ENCODE data around the gene ZNF90.
A peak's percentile ranks its signal among the peaks of the same experiment; 100 is the strongest.
"Not testable (repeated sequence)": the region's sequence is repeated elsewhere in the genome, so short reads cannot be mapped to it uniquely, and the experiment has no call there.

Gene ZNF90

DNA sequence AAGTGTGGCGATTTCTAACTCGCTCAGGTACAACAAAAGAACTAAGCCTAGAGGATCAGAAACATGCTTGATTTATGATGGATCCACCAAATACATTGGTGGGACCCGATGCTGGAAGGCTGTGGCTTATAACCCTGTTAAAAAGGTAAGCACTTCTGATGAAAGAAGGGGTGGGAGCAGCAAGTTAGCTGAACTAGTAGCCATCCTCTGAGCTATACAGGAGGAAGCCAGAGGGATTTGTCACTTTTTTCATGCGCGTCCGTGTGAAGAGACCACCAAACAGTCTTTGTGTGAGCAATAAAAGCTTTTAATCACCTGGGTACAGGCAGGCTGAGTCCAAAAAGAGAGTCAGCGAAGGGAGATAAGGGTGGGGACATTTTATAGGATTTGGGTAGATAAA is 9.2 kb upstream of the ZNF90 start:
- H3K36me3 ChIP-seq (ENCODE audit: control insufficient read depth, insufficient read depth, low read length); H3K27ac ChIP-seq (ENCODE audit: low read depth, low read length); H3K4me3 ChIP-seq (ENCODE audit: low read length); H3K4me1 ChIP-seq (ENCODE audit: control insufficient read depth, insufficient read depth, low read length); H3K9ac ChIP-seq (ENCODE audit: low read length); H3K27me3 ChIP-seq (ENCODE audit: control insufficient read depth, insufficient read depth, low read length): not testable (repeated sequence)

- H3K27me3 ChIP-seq (ENCODE audit: control insufficient read depth, insufficient read depth, low read length): no peaks in the 10 kb centered on the region
- H3K36me3 ChIP-seq (ENCODE audit: control insufficient read depth, insufficient read depth, low read length): no peaks in the 10 kb centered on the region
- no peaks in the 10 kb centered on the region for H3K4me1 ChIP-seq (ENCODE audit: control insufficient read depth, insufficient read depth, low read length)
- no peak overlapping the region for H3K9ac ChIP-seq (ENCODE audit: low read length)
- H3K4me3 ChIP-seq (ENCODE audit: low read length): no peak overlapping the region
- no peak overlapping the region for H3K27ac ChIP-seq (ENCODE audit: low read depth, low read length)
Measured at GRCh38 chr19:20070691-20071090, 7.1 kb upstream of the ZNF90 start.

DNA sequence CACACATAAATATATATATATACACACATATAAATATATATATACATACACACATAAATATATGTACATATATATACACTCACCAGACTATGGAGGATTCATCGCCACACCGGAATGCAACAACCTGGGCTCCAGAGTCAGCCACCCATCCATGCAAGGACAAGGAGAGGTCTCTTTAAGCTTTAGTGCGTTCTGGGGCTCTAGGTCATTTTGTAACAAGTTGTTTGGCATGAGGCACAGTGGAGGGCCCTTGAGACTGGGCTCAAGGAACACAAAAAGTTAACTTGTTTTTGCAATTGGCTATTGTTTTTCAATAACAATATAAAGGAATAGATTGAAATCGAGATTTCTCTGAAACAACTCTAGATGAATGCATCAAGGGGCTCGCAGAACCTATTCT is 4.9 kb upstream of the ZNF90 start:
- Histone ChIP-seq H3K27me3 (ENCODE audit: control insufficient read depth, insufficient read depth, low read length) (no peaks in the 10 kb centered on the region), H3K36me3 (ENCODE audit: control insufficient read depth, insufficient read depth, low read length) (no peaks in the 10 kb centered on the region), H3K4me3 (ENCODE audit: low read length) (no peak overlapping the region), H3K4me1 (ENCODE audit: control insufficient read depth, insufficient read depth, low read length) (no peaks in the 10 kb centered on the region), H3K27ac (ENCODE audit: low read depth, low read length) (no peak overlapping the region), H3K9ac (ENCODE audit: low read length) (no peak overlapping the region)

- Histone ChIP-seq H3K4me3 (ENCODE audit: low read length) (peak overlapping the region; percentile 90), H3K9ac (ENCODE audit: low read length) (peak overlapping the region; percentile 49), H3K4me1 (ENCODE audit: control insufficient read depth, insufficient read depth, low read length) (no peaks in the 10 kb centered on the region), H3K36me3 (ENCODE audit: control insufficient read depth, insufficient read depth, low read length) (no peaks in the 10 kb centered on the region), H3K27ac (ENCODE audit: low read depth, low read length) (no peak overlapping the region), H3K27me3 (ENCODE audit: control insufficient read depth, insufficient read depth, low read length) (no peaks in the 10 kb centered on the region)
Measured at GRCh38 chr19:20078581-20079031, 806 bp downstream of the ZNF90 start.

DNA sequence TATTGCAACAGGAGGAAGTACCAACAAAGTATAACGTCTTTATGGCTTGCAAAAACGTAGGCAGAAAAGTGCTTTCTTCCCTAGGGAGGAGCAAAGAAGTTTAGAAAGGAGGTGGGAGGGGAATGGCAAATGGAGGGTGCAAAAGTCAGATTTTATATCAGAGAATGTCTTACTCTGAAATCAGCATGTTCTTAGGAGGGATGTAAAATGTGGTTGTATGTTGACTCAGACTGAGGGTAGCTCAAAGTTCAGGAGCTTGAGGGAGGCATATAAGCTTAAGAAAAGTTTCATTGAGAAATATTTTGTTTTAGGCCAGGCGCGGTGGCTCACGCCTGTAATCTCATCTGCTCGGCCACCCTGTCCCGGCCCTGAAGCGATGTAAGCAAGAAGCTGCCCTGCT is 1.7 kb downstream of the ZNF90 start:
- no peak overlapping the region for H3K27ac ChIP-seq (ENCODE audit: low read depth, low read length)
- no peaks in the 10 kb centered on the region for H3K36me3 ChIP-seq (ENCODE audit: control insufficient read depth, insufficient read depth, low read length)
- no peak overlapping the region for H3K9ac ChIP-seq (ENCODE audit: low read length)
- H3K4me3 ChIP-seq (ENCODE audit: low read length): no peak overlapping the region
- H3K4me1 ChIP-seq (ENCODE audit: control insufficient read depth, insufficient read depth, low read length): no peaks in the 10 kb centered on the region
- H3K27me3 ChIP-seq (ENCODE audit: control insufficient read depth, insufficient read depth, low read length): no peaks in the 10 kb centered on the region

- H3K27me3 ChIP-seq (ENCODE audit: control insufficient read depth, insufficient read depth, low read length): no peaks in the 10 kb centered on the region
- no peaks in the 10 kb centered on the region for H3K4me1 ChIP-seq (ENCODE audit: control insufficient read depth, insufficient read depth, low read length)
- H3K27ac ChIP-seq (ENCODE audit: low read depth, low read length): no peak overlapping the region
- no peak overlapping the region for H3K9ac ChIP-seq (ENCODE audit: low read length)
- no peak overlapping the region for H3K4me3 ChIP-seq (ENCODE audit: low read length)
- H3K36me3 ChIP-seq (ENCODE audit: control insufficient read depth, insufficient read depth, low read length): no peaks in the 10 kb centered on the region
Measured at GRCh38 chr19:20080656-20081055, 2.9 kb downstream of the ZNF90 start.

- not testable (repeated sequence) for H3K27me3 ChIP-seq (ENCODE audit: control insufficient read depth, insufficient read depth, low read length); H3K27ac ChIP-seq (ENCODE audit: low read depth, low read length); H3K9ac ChIP-seq (ENCODE audit: low read length); H3K4me1 ChIP-seq (ENCODE audit: control insufficient read depth, insufficient read depth, low read length); H3K4me3 ChIP-seq (ENCODE audit: low read length); H3K36me3 ChIP-seq (ENCODE audit: control insufficient read depth, insufficient read depth, low read length)
Measured at GRCh38 chr19:20082232-20082833, 4.5 kb downstream of the ZNF90 start.

DNA sequence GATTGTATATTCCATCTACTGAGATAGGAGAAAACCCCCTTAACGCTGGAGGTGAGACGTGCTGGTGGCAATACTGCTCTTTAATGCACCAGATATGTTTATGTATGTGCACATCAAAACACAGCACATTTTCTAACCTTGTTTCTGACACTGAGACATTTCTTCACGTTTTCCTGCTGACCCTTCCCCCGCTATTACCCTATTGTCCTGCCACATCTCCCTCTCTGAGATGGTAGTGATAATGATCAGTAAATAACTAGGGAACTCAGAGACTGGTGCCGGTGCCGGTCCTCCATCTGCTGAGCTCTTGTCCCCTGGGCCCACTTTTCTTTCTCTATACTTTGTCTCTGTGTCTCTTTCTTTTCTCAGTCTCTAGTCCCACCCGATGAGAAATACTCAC is 5.1 kb downstream of the ZNF90 start:
- H3K9ac ChIP-seq (ENCODE audit: low read length); H3K4me3 ChIP-seq (ENCODE audit: low read length); H3K27me3 ChIP-seq (ENCODE audit: control insufficient read depth, insufficient read depth, low read length); H3K36me3 ChIP-seq (ENCODE audit: control insufficient read depth, insufficient read depth, low read length); H3K4me1 ChIP-seq (ENCODE audit: control insufficient read depth, insufficient read depth, low read length); H3K27ac ChIP-seq (ENCODE audit: low read depth, low read length): not testable (repeated sequence)

DNA sequence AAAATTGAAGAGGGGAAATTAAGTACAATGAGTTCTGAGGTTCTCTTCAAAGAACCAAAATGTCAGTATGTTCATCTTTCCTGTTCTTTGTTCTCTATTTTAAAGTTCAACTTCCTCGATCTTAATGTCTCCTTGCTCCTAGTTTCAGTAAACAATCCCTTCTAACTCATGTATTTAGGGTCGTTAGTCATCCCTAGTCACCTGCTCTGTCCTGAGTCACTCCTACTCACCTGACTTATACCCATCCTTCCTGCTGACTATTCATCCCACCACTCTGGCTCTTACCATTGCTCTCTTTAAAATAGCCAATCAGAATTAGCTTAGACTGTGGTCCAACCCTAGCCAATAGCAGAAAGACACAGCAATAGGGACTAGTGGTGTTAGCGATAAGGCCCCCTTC is 24.3 kb downstream of the ZNF90 start:
- H3K9ac ChIP-seq (ENCODE audit: low read length): no peak overlapping the region
- H3K27ac ChIP-seq (ENCODE audit: low read depth, low read length): no peak overlapping the region
- H3K27me3 ChIP-seq (ENCODE audit: control insufficient read depth, insufficient read depth, low read length): no peaks in the 10 kb centered on the region
- H3K4me1 ChIP-seq (ENCODE audit: control insufficient read depth, insufficient read depth, low read length): no peaks in the 10 kb centered on the region
- H3K36me3 ChIP-seq (ENCODE audit: control insufficient read depth, insufficient read depth, low read length): peaks cover 5% of the 10 kb centered on the region
- H3K4me3 ChIP-seq (ENCODE audit: low read length): no peak overlapping the region

DNA sequence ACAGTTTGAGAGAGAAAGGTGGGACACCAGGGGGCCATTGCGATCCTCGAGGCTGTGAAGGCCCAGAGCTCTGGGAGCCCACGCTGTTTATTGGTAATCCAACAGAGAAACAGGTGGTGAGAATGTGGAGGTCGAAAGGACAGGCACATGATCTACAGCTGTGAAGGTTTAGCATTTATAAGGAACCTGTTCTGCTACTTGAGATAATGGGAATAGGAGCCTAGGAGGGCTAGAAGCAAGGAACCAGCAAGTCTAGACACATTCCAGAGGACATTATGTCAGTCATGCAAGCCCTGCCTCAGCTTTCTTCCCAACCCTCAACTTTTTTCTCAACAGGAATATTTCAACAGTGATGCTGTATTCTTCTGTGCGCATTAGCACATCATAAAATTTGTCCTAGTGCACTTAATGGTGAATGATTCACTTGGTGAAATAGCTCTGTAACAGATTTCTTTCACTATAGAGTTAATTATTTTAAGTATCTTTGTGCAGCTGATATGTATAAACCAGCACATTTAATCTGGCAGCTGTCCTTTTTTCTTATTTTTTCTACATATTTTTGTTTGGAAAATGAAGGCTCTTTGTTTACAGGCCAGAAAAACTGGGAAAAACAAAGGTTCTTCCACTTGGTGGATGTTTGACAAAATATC is 25.4 kb downstream of the ZNF90 start:
- Histone ChIP-seq H3K36me3 (ENCODE audit: control insufficient read depth, insufficient read depth, low read length) (peaks cover 5% of the 10 kb centered on the region), H3K9ac (ENCODE audit: low read length) (no peak overlapping the region), H3K27ac (ENCODE audit: low read depth, low read length) (no peak overlapping the region), H3K4me3 (ENCODE audit: low read length) (no peak overlapping the region), H3K4me1 (ENCODE audit: control insufficient read depth, insufficient read depth, low read length) (no peaks in the 10 kb centered on the region), H3K27me3 (ENCODE audit: control insufficient read depth, insufficient read depth, low read length) (no peaks in the 10 kb centered on the region)

- H3K9ac ChIP-seq (ENCODE audit: low read length): no peak overlapping the region
- H3K4me3 ChIP-seq (ENCODE audit: low read length): no peak overlapping the region
- no peaks in the 10 kb centered on the region for H3K4me1 ChIP-seq (ENCODE audit: control insufficient read depth, insufficient read depth, low read length)
- peaks cover 5% of the 10 kb centered on the region for H3K36me3 ChIP-seq (ENCODE audit: control insufficient read depth, insufficient read depth, low read length)
- no peaks in the 10 kb centered on the region for H3K27me3 ChIP-seq (ENCODE audit: control insufficient read depth, insufficient read depth, low read length)
- H3K27ac ChIP-seq (ENCODE audit: low read depth, low read length): no peak overlapping the region
Measured at GRCh38 chr19:20107301-20107700, 29.5 kb downstream of the ZNF90 start.

- not testable (repeated sequence) for H3K27me3 ChIP-seq (ENCODE audit: control insufficient read depth, insufficient read depth, low read length); H3K27ac ChIP-seq (ENCODE audit: low read depth, low read length); H3K4me1 ChIP-seq (ENCODE audit: control insufficient read depth, insufficient read depth, low read length); H3K36me3 ChIP-seq (ENCODE audit: control insufficient read depth, insufficient read depth, low read length); H3K4me3 ChIP-seq (ENCODE audit: low read length); H3K9ac ChIP-seq (ENCODE audit: low read length)
Measured at GRCh38 chr19:20118064-20118839, 40.5 kb downstream of the ZNF90 start.

DNA sequence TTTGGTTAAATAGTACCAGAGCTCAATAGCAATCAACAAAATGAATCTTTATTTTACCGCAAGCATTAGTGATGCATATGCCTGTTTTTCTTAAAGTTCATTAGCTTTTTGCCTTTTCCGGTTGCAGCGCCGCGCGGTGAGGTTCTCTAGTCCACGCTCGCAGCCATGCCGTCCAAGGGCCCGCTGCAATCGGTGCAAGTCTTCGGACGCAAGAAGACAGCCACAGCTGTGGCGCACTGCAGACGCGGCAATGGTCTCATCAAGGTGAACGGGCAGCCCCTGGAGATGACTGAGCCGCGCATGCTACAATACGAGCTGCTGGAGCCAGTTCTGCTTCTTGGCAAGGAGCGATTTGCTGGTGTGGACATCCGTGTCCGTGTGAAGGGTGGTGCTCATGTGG is 47.1 kb downstream of the ZNF90 start:
- H3K27me3 ChIP-seq (ENCODE audit: control insufficient read depth, insufficient read depth, low read length): no peaks in the 10 kb centered on the region
- H3K9ac ChIP-seq (ENCODE audit: low read length): no peak overlapping the region
- H3K4me1 ChIP-seq (ENCODE audit: control insufficient read depth, insufficient read depth, low read length): no peaks in the 10 kb centered on the region
- no peak overlapping the region for H3K4me3 ChIP-seq (ENCODE audit: low read length)
- H3K27ac ChIP-seq (ENCODE audit: low read depth, low read length): no peak overlapping the region
- peaks cover 5% of the 10 kb centered on the region for H3K36me3 ChIP-seq (ENCODE audit: control insufficient read depth, insufficient read depth, low read length)
